PC-9 (cell line): ENCODE results near the gene GRIP1. TPM values are rescaled to one million over a fixed set of nuclear protein-coding genes. Genes with fewer than 3 reads are reported as not detected.

Experiments
- BruUV-seq: library from RNA; stranded (reverse); fragments of 400-500 nt; replicated peaks from 2 replicates; lab custom pipeline; 2021; lab: Mats Ljungman, UMichigan
- CTCF ChIA-PET: fragments of 300-600 bp; sonication (Branson Sonifier 250); formaldehyde crosslinking; loops from one replicate; lab custom pipeline; 2022; ENCODE audit warnings: antibody characterized with exemption; lab: Charles Lee
- POLR2A ChIA-PET: fragments of 300-600 bp; sonication (Branson Sonifier 250); formaldehyde crosslinking; loops from one replicate; lab custom pipeline; 2022; ENCODE audit warnings: antibody characterized with exemption; ENCODE audit not compliant: unreplicated experiment; lab: Charles Lee
- DNase-seq, 2 experiments: peaks; one replicate each; pipeline versions ENCODE4 v3.0.0 to v3.0.0-alpha.2; 2015 to 2022; ENCODE audit warnings: mixed read lengths in 1 of 2
- H2AFZ ChIP-seq: fragments of 200-600 bp; sonication (generic); 2 replicates; pipeline ENCODE4 v1.8.1; 2017; ENCODE audit warnings: antibody characterized with exemption
- H3F3A ChIP-seq: fragments of 200-600 bp; sonication (generic); 2 replicates; pipeline ENCODE4 v1.8.1; 2017; ENCODE audit warnings: antibody characterized with exemption, mild to moderate bottlenecking, low read depth; ENCODE audit not compliant: insufficient read depth
- H3K27ac ChIP-seq: fragments of 200-600 bp; sonication (generic); 2 replicates; pipeline ENCODE4 v1.6.1; 2016; ENCODE audit warnings: mixed run types
- H3K27me3 ChIP-seq: fragments of 200-600 bp; sonication (generic); 2 replicates; pipeline ENCODE4 v1.6.1; 2016; ENCODE audit warnings: low read depth, mixed run types; ENCODE audit not compliant: insufficient read depth
- H3K36me3 ChIP-seq: fragments of 200-600 bp; sonication (generic); 2 replicates; pipeline ENCODE4 v1.6.1; 2016; ENCODE audit warnings: low read depth, mixed run types
- H3K4me1 ChIP-seq: fragments of 200-600 bp; sonication (generic); replicated peaks from 2 replicates; pipeline ENCODE4 v1.6.1; 2016; ENCODE audit warnings: mixed run types; ENCODE audit not compliant: insufficient read depth
- H3K4me2 ChIP-seq: fragments of 200-600 bp; sonication (generic); 2 replicates; pipeline ENCODE4 v1.6.1; 2017; ENCODE audit warnings: mixed run types
- H3K4me3 ChIP-seq: fragments of 200-600 bp; sonication (generic); 2 replicates; pipeline ENCODE4 v1.6.1; 2016; ENCODE audit warnings: mixed run types
- H3K79me2 ChIP-seq: fragments of 200-600 bp; sonication (generic); 2 replicates; pipeline ENCODE4 v1.6.1; 2017; ENCODE audit warnings: low read depth, mixed run types
- H3K9me2 ChIP-seq: fragments of 200-600 bp; sonication (generic); 2 replicates; pipeline ENCODE4 v1.8.1; 2017; ENCODE audit warnings: mild to moderate bottlenecking; ENCODE audit not compliant: insufficient read depth
- H3K9me3 ChIP-seq: fragments of 200-600 bp; sonication (generic); 2 replicates; pipeline ENCODE4 v1.8.1; 2016; ENCODE audit warnings: low read depth; ENCODE audit not compliant: insufficient read depth
- H4K20me1 ChIP-seq: fragments of 200-600 bp; sonication (generic); 2 replicates; pipeline ENCODE4 v1.8.1; 2017; ENCODE audit not compliant: insufficient read depth
- EZH2 ChIP-seq: fragments of 200-600 bp; sonication (generic); IDR thresholded peaks from 2 replicates; pipeline ENCODE4 v1.8.0; 2017; ENCODE audit warnings: antibody characterized with exemption, low read depth
- intact Hi-C: fragments of 100-400 bp; cut with micrococcal nuclease; formaldehyde crosslinking; loops from one replicate; pipeline ENCODE4 v1.10.0; 2022; ENCODE audit not compliant: unreplicated experiment
- total RNA-seq: library from RNA; stranded (reverse); gene quantifications from 2 replicates; pipeline ENCODE4 v1.2.3, GENCODE V29; 2021
- TF ChIP-seq, protein P1 (sequence below): fragments of 200-600 bp; sonication (generic); conservative IDR thresholded peaks from 2 replicates; pipeline ENCODE4 v1.6.1; 2017; ENCODE audit warnings: mixed run types, antibody characterized with exemption, mild to moderate bottlenecking, moderate library complexity

Gene GRIP1
- total RNA-seq, 1 experiment from 2014 or later = 16.0 TPM

- Histone ChIP-seq H3K4me3 (no peak overlapping the region), H3K79me2 (no peaks in the 10 kb centered on the region), H3K9me2 (no peaks in the 10 kb centered on the region), H4K20me1 (no peaks in the 10 kb centered on the region), H3F3A (no peaks in the 10 kb centered on the region), H3K27ac (no peak overlapping the region), H3K9me3 (no peaks in the 10 kb centered on the region), H2AFZ (no peak overlapping the region), H3K36me3 (no peaks in the 10 kb centered on the region), H3K27me3 (no peaks in the 10 kb centered on the region), H3K4me2 (no peak overlapping the region), H3K4me1 (no peaks in the 10 kb centered on the region)
- BruUV-seq = no TSS peak
- no peak for DNase-seq
- TF ChIP-seq, protein P1, sequence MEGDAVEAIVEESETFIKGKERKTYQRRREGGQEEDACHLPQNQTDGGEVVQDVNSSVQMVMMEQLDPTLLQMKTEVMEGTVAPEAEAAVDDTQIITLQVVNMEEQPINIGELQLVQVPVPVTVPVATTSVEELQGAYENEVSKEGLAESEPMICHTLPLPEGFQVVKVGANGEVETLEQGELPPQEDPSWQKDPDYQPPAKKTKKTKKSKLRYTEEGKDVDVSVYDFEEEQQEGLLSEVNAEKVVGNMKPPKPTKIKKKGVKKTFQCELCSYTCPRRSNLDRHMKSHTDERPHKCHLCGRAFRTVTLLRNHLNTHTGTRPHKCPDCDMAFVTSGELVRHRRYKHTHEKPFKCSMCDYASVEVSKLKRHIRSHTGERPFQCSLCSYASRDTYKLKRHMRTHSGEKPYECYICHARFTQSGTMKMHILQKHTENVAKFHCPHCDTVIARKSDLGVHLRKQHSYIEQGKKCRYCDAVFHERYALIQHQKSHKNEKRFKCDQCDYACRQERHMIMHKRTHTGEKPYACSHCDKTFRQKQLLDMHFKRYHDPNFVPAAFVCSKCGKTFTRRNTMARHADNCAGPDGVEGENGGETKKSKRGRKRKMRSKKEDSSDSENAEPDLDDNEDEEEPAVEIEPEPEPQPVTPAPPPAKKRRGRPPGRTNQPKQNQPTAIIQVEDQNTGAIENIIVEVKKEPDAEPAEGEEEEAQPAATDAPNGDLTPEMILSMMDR = no peak
- TF ChIP-seq EZH2 = no peak
- ChIA-PET CTCF (no interaction called here), POLR2A (no interaction called here)
- intact Hi-C loops = no loop called here
These were observed 88.4 kb downstream of the GRIP1 start for GRCh38 chr12:66590275-66590985.

GRCh38 chr12:66589095-66589494 lies 89.8 kb downstream of the GRIP1 start:
- no peak overlapping the region for H3K27ac ChIP-seq
- intact Hi-C loops = no loop called here
- H3K9me2 ChIP-seq = no peaks in the 10 kb centered on the region
- H3K9me3 ChIP-seq = no peaks in the 10 kb centered on the region
- DNase-seq = no peak
- POLR2A ChIA-PET = interaction anchor here (0.7 kb wide), 1 partner anchor 8 kb away, joined by 63 read pairs; no protein-coding TSS in a partner anchor
- TF ChIP-seq EZH2 = no peak
- TF ChIP-seq, protein P1 = no peak
- CTCF ChIA-PET = no interaction called here
- H3K79me2 ChIP-seq = no peaks in the 10 kb centered on the region
- BruUV-seq = no TSS peak
- H3K4me3 ChIP-seq = no peak overlapping the region
- no peaks in the 10 kb centered on the region for H3K4me1 ChIP-seq
- H3K4me2 ChIP-seq = no peak overlapping the region
- H3F3A ChIP-seq = no peaks in the 10 kb centered on the region
- H2AFZ ChIP-seq = no peak overlapping the region
- H3K27me3 ChIP-seq = no peaks in the 10 kb centered on the region
- no peaks in the 10 kb centered on the region for H4K20me1 ChIP-seq
- no peaks in the 10 kb centered on the region for H3K36me3 ChIP-seq

DNA sequence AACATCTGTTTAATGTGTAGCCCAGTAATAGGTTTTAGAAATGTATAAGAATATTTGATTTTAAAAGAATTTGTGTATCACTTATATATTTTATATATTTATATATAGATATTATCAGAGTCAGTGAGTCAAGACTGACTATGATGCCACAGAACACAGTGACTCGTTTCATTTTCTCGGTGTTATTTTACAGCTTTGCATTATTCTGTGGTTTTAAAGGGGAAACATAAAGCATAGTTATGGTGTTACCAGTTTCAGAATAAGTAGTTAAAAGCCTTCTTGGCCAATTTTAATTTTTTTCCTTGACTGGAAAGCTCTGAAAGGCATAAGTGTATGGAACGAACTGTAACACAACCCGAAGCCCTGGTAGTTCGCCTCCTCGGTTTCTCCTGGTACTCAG lies 91.0 kb downstream of the GRIP1 start:
- DNase-seq = no peak
- no peaks in the 10 kb centered on the region for H3F3A ChIP-seq
- CTCF ChIA-PET = interaction anchor here (0.6 kb wide), 1 partner anchor 39 kb away, joined by 4 read pairs; no protein-coding TSS in a partner anchor

More for the DNA sequence above, 91.0 kb downstream of the GRIP1 start:
- no peak for TF ChIP-seq EZH2
- TF ChIP-seq, protein P1 = no peak
- BruUV-seq = no TSS peak
- Histone ChIP-seq H3K4me1 (no peaks in the 10 kb centered on the region), H3K9me3 (no peaks in the 10 kb centered on the region), H3K36me3 (no peaks in the 10 kb centered on the region), H3K27me3 (no peaks in the 10 kb centered on the region), H4K20me1 (no peaks in the 10 kb centered on the region), H3K27ac (no peak overlapping the region), H3K4me3 (no peak overlapping the region), H2AFZ (no peak overlapping the region), H3K9me2 (no peaks in the 10 kb centered on the region), H3K4me2 (no peak overlapping the region), H3K79me2 (no peaks in the 10 kb centered on the region)
- POLR2A ChIA-PET = no interaction called here
- intact Hi-C loops = no loop called here
